Trophoblast cell (in vitro differentiated cells and primary cell): ENCODE measurements around the gene STK38L.

Experiments used
- DNase-seq, 2 donors: peaks; one replicate each; pipeline ENCODE4 v3.0.0-alpha.2; 2016
- H2AFZ ChIP-seq: 2 replicates; pipeline ENCODE4 v1.6.1; 2013; ENCODE audit warnings: low read length, moderate library complexity, mild to moderate bottlenecking; ENCODE audit not compliant: insufficient read depth, poor library complexity
- H2AK5ac ChIP-seq: 2 replicates; pipeline ENCODE4 v1.6.1; 2013; ENCODE audit warnings: mild to moderate bottlenecking, low read length
- H2BK120ac ChIP-seq: 2 replicates; pipeline ENCODE4 v1.6.1; 2013; ENCODE audit warnings: low read length, mild to moderate bottlenecking, moderate library complexity; ENCODE audit not compliant: insufficient read depth, poor library complexity
- H2BK12ac ChIP-seq: 2 replicates; pipeline ENCODE4 v1.6.1; 2013; ENCODE audit warnings: mild to moderate bottlenecking, low read length, moderate library complexity
- H2BK5ac ChIP-seq: 2 replicates; pipeline ENCODE4 v1.6.1; 2013; ENCODE audit warnings: low read length, low read depth, moderate library complexity, mild to moderate bottlenecking; ENCODE audit not compliant: poor library complexity
- H3K14ac ChIP-seq: 2 replicates; pipeline ENCODE4 v1.6.1; 2013; ENCODE audit warnings: mild to moderate bottlenecking, low read length
- H3K18ac ChIP-seq: 2 replicates; pipeline ENCODE4 v1.6.1; 2013; ENCODE audit warnings: mild to moderate bottlenecking, low read length
- H3K23ac ChIP-seq: 2 replicates; pipeline ENCODE4 v1.6.1; 2013; ENCODE audit warnings: low read length
- H3K27ac ChIP-seq: 2 replicates; pipeline ENCODE4 v1.5.1; 2013; ENCODE audit warnings: low read depth, mild to moderate bottlenecking, inconsistent platforms, low read length, moderate library complexity
- H3K27me3 ChIP-seq: 2 replicates; pipeline ENCODE4 v1.6.1; 2013; ENCODE audit warnings: inconsistent platforms, mild to moderate bottlenecking, low read length, moderate library complexity; ENCODE audit not compliant: insufficient read depth
- H3K36me3 ChIP-seq, 2 experiments: 1 replicate in 1 of 2; 2 replicates in 1 of 2; pipeline ENCODE4 v1.6.1; 2013; ENCODE audit warnings: low read length in 2 of 2, mild to moderate bottlenecking in 2 of 2, moderate library complexity in 1 of 2; ENCODE audit not compliant: insufficient read depth in 2 of 2, control insufficient read depth in 1 of 2
- H3K4ac ChIP-seq: 2 replicates; pipeline ENCODE4 v1.6.1; 2013; ENCODE audit warnings: low read depth, mild to moderate bottlenecking, low read length, moderate library complexity
- H3K4me1 ChIP-seq, 2 experiments: 1 replicate in 1 of 2; 2 replicates in 1 of 2; pipeline ENCODE4 v1.6.1; 2013; ENCODE audit warnings: low read length in 2 of 2, mild to moderate bottlenecking in 2 of 2, moderate library complexity in 1 of 2; ENCODE audit not compliant: insufficient read depth in 2 of 2, control insufficient read depth in 1 of 2
- H3K4me2 ChIP-seq: 2 replicates; pipeline ENCODE4 v1.6.1; 2013; ENCODE audit warnings: inconsistent platforms, mild to moderate bottlenecking, low read length, moderate library complexity
- H3K4me3 ChIP-seq: 2 replicates; pipeline ENCODE4 v1.5.1; 2013; ENCODE audit warnings: mild to moderate bottlenecking, low read depth, low read length, inconsistent platforms
- H3K79me1 ChIP-seq: one replicate; pipeline ENCODE4 v1.6.1; 2013; ENCODE audit warnings: low read length
- H3K79me2 ChIP-seq: 2 replicates; pipeline ENCODE4 v1.6.1; 2013; ENCODE audit warnings: low read length, mild to moderate bottlenecking; ENCODE audit not compliant: control insufficient read depth, insufficient read depth, poor library complexity
- H3K9ac ChIP-seq: 2 replicates; pipeline ENCODE4 v1.6.1; 2013; ENCODE audit warnings: mild to moderate bottlenecking, low read length
- H3K9me3 ChIP-seq: 2 replicates; pipeline ENCODE4 v1.6.1; 2013; ENCODE audit warnings: low read depth, mild to moderate bottlenecking, control low read depth, inconsistent platforms, low read length; ENCODE audit not compliant: insufficient read depth
- H4K12ac ChIP-seq: 2 replicates; pipeline ENCODE4 v1.6.1; 2013; ENCODE audit warnings: low read depth, mild to moderate bottlenecking, low read length, moderate library complexity
- H4K8ac ChIP-seq: 2 replicates; pipeline ENCODE4 v1.6.1; 2013; ENCODE audit warnings: low read depth, mild to moderate bottlenecking, low read length, moderate library complexity
- H4K91ac ChIP-seq: one replicate; pipeline ENCODE4 v1.6.1; 2013; ENCODE audit warnings: low read depth, mild to moderate bottlenecking, low read length, moderate library complexity
- WGBS: extraction: QIAGEN DNeasy Blood & Tissue Kit; methylation state at CpG from one replicate; pipeline ENCODE4 v1.1.7; 2013; ENCODE audit warnings: missing lambda C conversion rate; ENCODE audit not compliant: insufficient read length, insufficient coverage; ENCODE audit errors: extremely low coverage; 5-methylcytosine and 5-hydroxymethylcytosine counted together

The STK38L gene

DNA sequence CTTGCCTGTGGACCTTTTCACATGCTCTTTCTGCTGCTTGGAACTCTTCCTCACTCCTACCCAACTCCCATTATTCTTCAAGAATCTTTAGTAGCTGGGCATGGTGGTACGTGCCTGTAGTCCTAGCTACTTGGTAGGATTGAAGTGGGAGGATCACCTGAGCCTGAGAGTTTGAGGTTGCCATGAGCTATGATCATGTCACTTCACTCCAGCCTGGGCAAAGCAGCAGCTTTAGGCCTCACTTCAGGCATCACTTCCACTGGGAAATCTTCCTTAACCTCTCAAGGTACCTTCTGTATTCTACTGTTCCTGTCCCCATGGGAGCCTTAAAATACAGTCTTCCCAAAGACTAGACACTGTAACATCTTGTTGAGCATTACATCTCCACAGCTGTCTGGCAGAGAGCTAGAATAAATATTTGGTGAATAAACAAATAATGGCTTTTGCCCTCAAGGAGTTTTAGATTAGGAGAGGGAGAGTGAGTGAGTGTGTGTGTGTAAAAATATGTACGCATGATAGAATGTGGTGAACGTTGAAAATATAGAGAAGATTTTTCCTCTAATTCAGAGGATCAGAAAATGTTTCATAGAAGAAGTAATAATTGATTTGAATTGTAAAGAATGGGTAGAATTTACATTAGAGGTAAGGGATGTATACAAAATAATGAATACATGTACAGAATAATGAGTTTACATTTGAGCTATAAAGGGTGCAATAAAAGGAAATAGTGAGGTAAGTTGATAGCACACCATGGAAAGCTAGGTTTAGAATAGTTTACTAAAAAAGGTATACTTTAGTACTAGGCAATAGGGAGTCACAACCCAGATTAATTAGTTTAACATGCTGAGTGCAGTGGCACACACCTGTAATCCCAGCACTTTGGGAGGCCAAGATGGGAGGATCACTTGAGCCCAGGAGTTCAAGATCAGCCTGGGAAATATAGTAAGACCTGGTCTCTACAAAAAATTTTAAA, 59.3 kb downstream of the STK38L start:
- Histone ChIP-seq H2BK12ac (no peak overlapping the region), H2AFZ (no peak overlapping the region), H3K4me1 (no peaks in the 10 kb centered on the region), H4K91ac (no peak overlapping the region), H3K18ac (no peak overlapping the region), H3K4me2 (no peak overlapping the region), H2AK5ac (no peak overlapping the region), H3K9me3 (no peaks in the 10 kb centered on the region), H4K12ac (no peak overlapping the region), H3K27me3 (no peaks in the 10 kb centered on the region), H3K4me3 (no peak overlapping the region), H2BK120ac (no peak overlapping the region), H2BK5ac (no peak overlapping the region), H3K27ac (no peak overlapping the region), H3K79me1 (no peaks in the 10 kb centered on the region), H3K36me3 (peaks cover 8 to 10% of the 10 kb centered on the region in 2 experiments), H3K4ac (no peak overlapping the region), H3K23ac (no peak overlapping the region), H3K9ac (no peak overlapping the region), H3K14ac (no peak overlapping the region), H3K79me2 (no peaks in the 10 kb centered on the region), H4K8ac (no peak overlapping the region)
- DNase-seq: no peak
- WGBS: 100% methylated on average over 2 of the region's 3 CpGs

DNA sequence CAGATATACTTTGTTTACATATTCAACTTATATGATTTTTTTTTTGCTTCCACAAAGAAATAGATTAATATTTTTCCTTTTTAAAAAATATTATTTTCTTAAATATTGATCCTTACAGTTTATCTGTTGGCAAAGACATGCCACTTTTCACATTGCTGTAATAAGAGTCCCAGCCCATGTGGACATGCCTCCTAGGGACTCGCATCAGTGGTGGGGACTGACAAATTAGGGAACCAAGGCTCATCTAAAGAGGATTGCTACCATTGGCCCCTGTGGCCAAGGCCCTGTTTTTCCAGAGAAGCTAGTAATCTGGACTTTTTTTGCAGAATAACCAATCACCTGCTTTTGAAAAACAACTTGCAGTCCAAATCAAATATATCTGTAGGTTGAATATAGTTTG, 60.8 kb downstream of the STK38L start:
- Histone ChIP-seq H2BK12ac (no peak overlapping the region), H3K79me1 (no peaks in the 10 kb centered on the region), H4K91ac (no peak overlapping the region), H3K27me3 (no peaks in the 10 kb centered on the region), H3K4me2 (no peak overlapping the region), H3K79me2 (no peaks in the 10 kb centered on the region), H3K23ac (no peak overlapping the region), H3K9me3 (no peaks in the 10 kb centered on the region), H3K36me3 (peaks cover 12 to 14% of the 10 kb centered on the region in 2 experiments), H3K27ac (no peak overlapping the region), H3K9ac (no peak overlapping the region), H3K18ac (no peak overlapping the region), H2BK5ac (no peak overlapping the region), H4K12ac (no peak overlapping the region), H3K4me3 (no peak overlapping the region), H3K4me1 (no peaks in the 10 kb centered on the region), H3K4ac (no peak overlapping the region), H3K14ac (no peak overlapping the region), H2AK5ac (no peak overlapping the region), H4K8ac (no peak overlapping the region), H2BK120ac (no peak overlapping the region), H2AFZ (no peak overlapping the region)
- no CpG with 5 or more reads among the region's 1 CpG for WGBS
- DNase-seq: no peak

- Histone ChIP-seq H2BK120ac (no peak overlapping the region), H3K79me1 (no peaks in the 10 kb centered on the region)
- no CpG with 5 or more reads among the region's 1 CpG for WGBS
Measured at GRCh38 chr12:27305673-27306456, 61.8 kb downstream of the STK38L start.

DNA sequence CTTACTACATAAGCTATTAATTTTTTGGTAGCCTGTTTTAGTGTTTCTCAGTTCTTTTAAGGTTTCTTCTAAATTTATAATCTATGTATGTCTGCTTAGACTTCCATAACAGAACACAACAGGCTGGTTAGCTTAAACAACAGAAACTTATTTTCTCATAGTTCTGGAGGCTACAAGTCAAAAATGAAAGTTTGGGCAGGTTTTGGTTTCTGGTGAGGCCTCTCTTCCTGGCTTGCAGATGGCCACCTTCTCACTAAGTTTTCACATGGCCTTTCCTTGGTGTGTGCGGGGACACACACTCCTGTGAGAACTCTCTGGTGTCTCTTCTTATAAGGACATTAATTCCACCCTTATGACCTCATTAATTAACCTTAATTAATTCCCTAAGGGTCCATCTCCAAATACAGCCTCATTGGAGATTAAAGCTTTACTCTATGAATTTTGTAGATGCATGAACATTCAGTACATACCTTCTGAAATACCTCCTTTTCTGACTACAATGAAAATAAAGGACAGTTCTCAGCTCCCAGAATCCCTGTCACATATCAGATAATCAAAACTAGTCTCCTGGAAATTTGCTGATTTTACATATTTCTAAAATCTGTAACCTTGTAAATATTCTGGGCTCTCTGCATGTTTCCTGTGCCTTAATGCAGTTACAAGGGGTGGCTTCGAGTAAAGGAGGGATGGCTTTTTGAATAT, 65.4 kb downstream of the STK38L start:
- no peak overlapping the region for H3K14ac ChIP-seq
- no CpG with 5 or more reads among the region's 2 CpGs for WGBS
- H3K79me2 ChIP-seq: no peaks in the 10 kb centered on the region
- no peak overlapping the region for H3K4me2 ChIP-seq
- H2BK12ac ChIP-seq: no peak overlapping the region
- H3K23ac ChIP-seq: no peak overlapping the region
- H3K18ac ChIP-seq: no peak overlapping the region
- no peak overlapping the region for H4K12ac ChIP-seq
- no peak overlapping the region for H2AK5ac ChIP-seq
- H3K36me3 ChIP-seq: peaks cover 12 to 13% of the 10 kb centered on the region in 2 experiments
- H3K27me3 ChIP-seq: no peaks in the 10 kb centered on the region
- no peak overlapping the region for H3K27ac ChIP-seq
- H4K8ac ChIP-seq: no peak overlapping the region
- H3K4me3 ChIP-seq: no peak overlapping the region
- no peaks in the 10 kb centered on the region for H3K79me1 ChIP-seq
- no peaks in the 10 kb centered on the region for H3K9me3 ChIP-seq
- no peak overlapping the region for H4K91ac ChIP-seq
- H2BK5ac ChIP-seq: no peak overlapping the region
- H2AFZ ChIP-seq: no peak overlapping the region
- no peak overlapping the region for H3K4ac ChIP-seq
- no peak overlapping the region for H2BK120ac ChIP-seq
- DNase-seq: no peak
- no peaks in the 10 kb centered on the region for H3K4me1 ChIP-seq
- H3K9ac ChIP-seq: no peak overlapping the region

More at GRCh38 chr12:27305673-27306456, 61.8 kb downstream of the STK38L start:
- peak in 1 of 2 donors; percentile 65 for DNase-seq
- Histone ChIP-seq H4K8ac (no peak overlapping the region), H3K79me2 (no peaks in the 10 kb centered on the region), H4K91ac (no peak overlapping the region), H3K36me3 (peaks cover 14 to 18% of the 10 kb centered on the region in 2 experiments), H3K23ac (no peak overlapping the region), H3K4me3 (no peak overlapping the region), H3K27me3 (no peaks in the 10 kb centered on the region), H4K12ac (no peak overlapping the region), H3K9me3 (no peaks in the 10 kb centered on the region), H2AK5ac (no peak overlapping the region), H3K9ac (no peak overlapping the region), H2BK12ac (no peak overlapping the region), H3K27ac (no peak overlapping the region), H3K18ac (no peak overlapping the region), H2AFZ (no peak overlapping the region), H3K14ac (no peak overlapping the region), H3K4ac (no peak overlapping the region), H3K4me2 (no peak overlapping the region), H3K4me1 (no peaks in the 10 kb centered on the region), H2BK5ac (no peak overlapping the region)
